HG02938 (cell line): ENCODE results near the gene HS6ST3.

Source experiments
- ATAC-seq: cut with Tn5 transposase; IDR thresholded peaks from one replicate; pipeline ENCODE4 v1.9.1; 2021; ENCODE audit warnings: mild to moderate bottlenecking, moderate library complexity; ENCODE audit not compliant: unreplicated experiment

HS6ST3 gene

DNA sequence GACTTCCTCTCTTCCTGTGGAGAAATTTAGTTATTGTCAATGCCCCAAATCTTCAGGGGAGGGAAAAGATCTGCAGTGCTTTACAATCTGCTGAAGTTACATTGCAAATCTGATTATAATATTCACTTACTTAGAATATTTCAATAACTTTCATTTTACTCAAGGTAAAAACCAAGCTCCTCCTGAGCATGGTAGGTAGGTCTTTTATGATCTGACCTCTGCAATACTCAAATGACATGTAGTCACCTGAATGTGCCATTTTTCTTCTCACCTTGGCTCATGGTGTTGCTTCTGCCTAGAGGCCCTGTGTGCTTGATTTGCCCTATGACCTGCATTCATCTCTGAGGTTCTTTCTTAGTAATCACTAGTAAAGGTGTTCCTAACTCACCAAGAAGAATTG, 331.4 kb downstream of the HS6ST3 start:
- ATAC-seq, result no peak

DNA sequence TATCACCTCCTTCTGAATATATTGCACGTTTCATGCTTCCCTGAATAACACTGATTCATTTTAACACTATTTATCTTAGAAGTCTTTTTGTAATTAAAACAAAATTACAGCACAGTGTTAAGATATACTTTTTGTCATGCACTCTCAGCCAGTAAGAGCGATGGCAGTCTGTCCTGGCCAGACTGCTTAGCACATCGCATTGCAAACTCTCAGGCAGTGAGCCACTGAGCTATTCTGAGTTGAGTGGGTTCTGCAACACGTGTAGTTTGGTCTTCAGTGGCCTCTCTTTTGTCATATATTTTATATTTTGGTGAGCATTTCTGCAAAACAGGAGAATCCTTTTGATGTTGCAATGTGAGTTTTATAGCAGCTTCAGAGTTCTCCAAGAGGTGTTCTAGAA, 332.1 kb downstream of the HS6ST3 start:
- ATAC-seq, result no peak

DNA sequence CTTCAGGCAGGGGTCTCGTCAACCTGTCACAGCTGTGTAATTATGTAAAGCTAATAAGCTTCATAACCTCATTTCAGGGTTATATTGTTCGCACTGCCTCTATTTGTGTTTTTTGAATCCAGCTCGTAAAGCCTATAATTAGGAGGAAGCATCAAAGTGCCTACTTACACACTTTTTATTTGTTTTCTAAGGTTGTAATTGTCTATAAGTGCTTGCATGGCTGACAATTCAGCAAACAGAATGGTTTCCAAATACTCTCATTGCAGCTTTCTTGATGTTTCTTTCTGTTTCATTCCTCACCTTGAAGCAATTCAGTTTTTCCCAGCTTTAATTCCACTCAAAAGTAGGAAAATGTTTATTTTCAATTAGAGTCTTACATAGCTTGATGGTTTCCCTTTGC, 336.3 kb downstream of the HS6ST3 start:
- ATAC-seq, result no peak

DNA sequence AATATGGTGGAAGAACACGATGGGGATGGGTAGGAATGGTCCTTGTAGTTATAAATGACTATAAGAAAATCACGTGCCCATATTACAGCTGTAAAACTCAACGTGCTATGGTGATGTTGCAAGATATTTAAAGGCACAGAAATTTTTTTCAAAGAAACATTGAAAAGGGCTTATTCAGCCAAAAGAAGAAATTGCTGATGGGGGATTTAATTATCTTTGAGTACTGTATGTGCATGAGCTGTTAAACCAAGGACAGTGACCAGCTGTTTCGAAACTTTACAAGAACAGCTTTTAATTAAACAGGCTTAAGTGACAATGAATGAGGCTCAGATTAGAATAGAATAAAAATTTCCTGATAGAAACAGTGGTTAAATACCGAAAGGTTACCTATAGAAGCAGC, 339.0 kb downstream of the HS6ST3 start:
- ATAC-seq, result no peak

DNA sequence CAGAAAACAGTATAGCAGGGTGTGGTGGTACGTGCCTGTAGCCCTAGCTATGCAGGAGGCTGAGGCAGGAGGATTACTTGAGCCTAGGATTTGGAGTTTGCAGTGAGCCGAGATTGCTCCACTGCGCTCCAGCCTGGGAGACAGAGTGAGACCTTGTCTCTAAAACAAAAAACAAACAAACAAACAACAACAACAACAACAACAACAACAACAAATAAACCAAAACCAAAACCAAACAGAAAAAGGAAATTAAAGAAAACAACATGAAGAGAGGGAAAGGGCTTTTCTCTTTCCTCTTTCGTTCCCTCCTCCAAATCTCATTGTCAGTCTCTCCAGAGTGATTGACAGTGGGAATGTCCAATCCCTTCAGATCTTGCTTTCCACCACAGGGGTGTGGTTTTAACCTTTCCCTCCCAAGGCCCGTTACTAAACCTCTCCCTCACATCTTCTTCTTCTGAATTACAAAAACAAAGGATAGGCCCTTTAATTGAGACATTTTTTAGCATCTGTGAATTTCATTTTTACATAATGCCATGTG, 341.2 kb downstream of the HS6ST3 start:
- no peak for ATAC-seq

GRCh38 chr13:96444676-96445075, 354.8 kb downstream of the HS6ST3 start:
- ATAC-seq, result no peak

- no peak for ATAC-seq
Measured at GRCh38 chr13:96449920-96450319, 360.0 kb downstream of the HS6ST3 start.

GRCh38 chr13:96450326-96451020, 360.6 kb downstream of the HS6ST3 start:
- no peak for ATAC-seq

DNA sequence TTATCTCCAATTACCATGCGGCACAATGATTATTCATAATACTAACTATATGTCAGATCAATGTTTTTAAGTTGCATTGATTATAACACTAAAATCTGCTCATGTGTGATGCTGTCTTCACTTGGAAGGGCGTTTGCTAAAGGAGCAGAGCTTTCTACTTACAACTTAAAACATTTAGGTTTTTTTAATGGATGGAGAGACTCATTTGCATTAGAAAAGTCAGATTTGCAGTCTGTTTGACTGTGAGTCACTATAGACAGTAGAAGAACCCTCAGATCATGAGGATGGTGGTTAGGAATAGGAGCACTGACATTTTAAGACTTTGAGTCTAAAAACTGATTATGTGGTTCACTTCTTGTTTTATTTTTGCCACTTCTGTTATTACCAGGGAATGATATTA, 364.6 kb downstream of the HS6ST3 start:
- ATAC-seq, result no peak

DNA sequence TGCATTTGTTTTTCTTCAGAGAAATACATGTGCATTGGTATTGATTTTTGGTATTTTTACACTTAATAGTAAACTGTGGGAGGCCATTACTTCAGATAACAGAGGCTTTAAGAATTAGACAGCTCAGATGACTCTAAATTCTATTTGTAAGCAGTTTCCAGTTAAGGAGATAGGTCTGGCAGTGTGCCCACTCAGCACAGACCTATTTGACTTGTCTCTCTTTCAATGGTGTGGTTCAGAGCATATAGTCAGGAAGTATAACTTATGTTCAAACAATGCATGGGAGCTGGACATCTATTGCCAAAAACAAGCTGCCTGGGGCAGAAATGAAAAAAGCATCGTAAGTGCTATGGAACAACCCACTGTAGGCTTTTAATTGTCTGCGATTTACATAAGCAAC, 370.7 kb downstream of the HS6ST3 start:
- ATAC-seq, result no peak

- no peak for ATAC-seq
Measured at GRCh38 chr13:96473526-96474180, 383.7 kb downstream of the HS6ST3 start.

- no peak for ATAC-seq
Measured at GRCh38 chr13:96474181-96474557, 384.3 kb downstream of the HS6ST3 start.

GRCh38 chr13:96475103-96475502, 385.2 kb downstream of the HS6ST3 start:
- no peak for ATAC-seq

DNA sequence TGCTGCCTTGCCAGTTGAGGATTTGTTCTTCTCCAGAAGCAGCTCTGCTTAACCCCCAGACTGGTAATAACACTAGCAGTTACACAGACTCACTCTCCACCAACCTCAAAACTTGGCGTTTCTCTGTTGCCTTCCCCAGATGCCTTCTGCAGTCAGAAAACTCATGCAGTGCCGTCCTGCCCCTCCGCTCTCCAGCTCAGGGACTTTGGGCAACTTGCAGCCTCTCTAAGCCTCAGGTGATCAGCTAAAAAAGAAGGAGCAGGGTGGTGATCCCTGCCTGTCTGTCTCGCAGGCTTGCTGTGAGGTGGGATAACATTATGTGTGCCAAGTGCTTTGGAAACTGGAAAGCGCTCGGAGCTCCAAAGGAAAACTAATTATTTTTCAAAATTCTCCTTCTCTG, 391.6 kb downstream of the HS6ST3 start:
- ATAC-seq, result no peak

- no peak for ATAC-seq
Measured at GRCh38 chr13:96490496-96490989, 400.6 kb downstream of the HS6ST3 start.

DNA sequence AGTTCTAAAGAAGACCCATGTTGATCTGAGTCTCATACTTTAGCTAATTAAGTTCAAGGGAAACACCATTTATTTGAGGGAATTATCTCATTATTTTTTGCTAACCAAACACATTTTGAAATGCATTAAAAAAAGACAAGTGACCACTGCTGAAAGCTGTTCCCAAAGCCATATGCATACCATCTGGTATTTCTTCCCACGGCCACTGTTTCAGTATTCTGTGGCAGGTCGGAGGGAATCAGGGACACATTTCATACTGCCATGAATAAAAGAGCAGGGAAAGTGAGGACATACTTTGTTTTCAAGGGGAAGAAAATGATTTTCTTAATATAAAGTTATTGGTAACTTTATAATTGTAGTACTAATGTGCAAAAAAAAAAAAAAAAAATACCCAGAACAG, 401.2 kb downstream of the HS6ST3 start:
- ATAC-seq, result no peak

DNA sequence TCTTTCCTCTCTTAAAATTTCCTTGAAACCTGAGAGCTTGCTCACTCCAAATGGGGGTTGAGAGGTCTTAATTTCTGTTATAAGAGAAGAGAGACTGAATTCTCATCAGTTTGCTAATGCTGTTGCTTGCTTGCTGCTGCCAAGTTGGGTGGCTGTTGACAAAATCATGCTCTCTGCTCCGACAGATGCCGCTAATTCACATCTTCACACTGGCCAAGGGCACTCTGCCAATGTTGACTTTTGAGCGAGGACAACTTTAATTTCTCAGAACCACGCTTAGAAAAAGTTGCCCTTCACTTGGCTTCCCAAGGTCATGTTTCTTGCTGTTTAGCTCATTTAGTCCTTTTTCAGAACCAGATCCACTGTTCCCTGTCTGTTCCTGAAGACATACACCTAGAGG, 402.9 kb downstream of the HS6ST3 start:
- no peak for ATAC-seq

GRCh38 chr13:96499656-96500055, 409.7 kb downstream of the HS6ST3 start:
- ATAC-seq, result no peak

DNA sequence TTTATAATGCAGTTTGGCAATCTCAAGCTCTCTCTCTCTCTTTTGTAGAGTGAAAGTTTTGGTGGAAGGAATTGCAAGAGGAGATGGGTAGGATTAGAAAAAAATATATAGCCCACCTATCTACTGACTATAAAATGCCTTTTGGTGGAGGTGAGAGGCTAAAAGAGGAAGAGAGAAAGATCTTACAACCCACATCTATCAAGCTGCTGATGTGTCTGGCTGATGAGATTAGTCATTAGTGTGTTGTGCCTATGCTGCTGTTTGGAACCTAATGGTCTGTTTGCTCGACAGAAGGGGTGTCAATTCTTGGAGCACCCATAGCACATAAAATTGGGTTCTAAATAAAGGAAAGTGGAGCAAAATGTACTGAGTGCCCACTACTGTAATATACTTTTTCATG, 411.0 kb downstream of the HS6ST3 start:
- no peak for ATAC-seq

GRCh38 chr13:96503481-96503880, 413.6 kb downstream of the HS6ST3 start:
- no peak for ATAC-seq

- no peak for ATAC-seq
Measured at GRCh38 chr13:96511587-96511986, 421.7 kb downstream of the HS6ST3 start.

GRCh38 chr13:96519380-96519779, 429.5 kb downstream of the HS6ST3 start:
- no peak for ATAC-seq
